HG02642 (cell line): Measurements from ENCODE around the gene AOPEP.
"Not testable (repeated sequence)": the region's sequence is repeated elsewhere in the genome, so short reads cannot be mapped to it uniquely, and the experiment has no call there.

ENCODE experiments used
- ATAC-seq: cut with Tn5 transposase; IDR thresholded peaks from one replicate; pipeline ENCODE4 v1.9.1; 2021; ENCODE audit warnings: mild to moderate bottlenecking; ENCODE audit not compliant: unreplicated experiment, poor library complexity

The AOPEP gene

DNA sequence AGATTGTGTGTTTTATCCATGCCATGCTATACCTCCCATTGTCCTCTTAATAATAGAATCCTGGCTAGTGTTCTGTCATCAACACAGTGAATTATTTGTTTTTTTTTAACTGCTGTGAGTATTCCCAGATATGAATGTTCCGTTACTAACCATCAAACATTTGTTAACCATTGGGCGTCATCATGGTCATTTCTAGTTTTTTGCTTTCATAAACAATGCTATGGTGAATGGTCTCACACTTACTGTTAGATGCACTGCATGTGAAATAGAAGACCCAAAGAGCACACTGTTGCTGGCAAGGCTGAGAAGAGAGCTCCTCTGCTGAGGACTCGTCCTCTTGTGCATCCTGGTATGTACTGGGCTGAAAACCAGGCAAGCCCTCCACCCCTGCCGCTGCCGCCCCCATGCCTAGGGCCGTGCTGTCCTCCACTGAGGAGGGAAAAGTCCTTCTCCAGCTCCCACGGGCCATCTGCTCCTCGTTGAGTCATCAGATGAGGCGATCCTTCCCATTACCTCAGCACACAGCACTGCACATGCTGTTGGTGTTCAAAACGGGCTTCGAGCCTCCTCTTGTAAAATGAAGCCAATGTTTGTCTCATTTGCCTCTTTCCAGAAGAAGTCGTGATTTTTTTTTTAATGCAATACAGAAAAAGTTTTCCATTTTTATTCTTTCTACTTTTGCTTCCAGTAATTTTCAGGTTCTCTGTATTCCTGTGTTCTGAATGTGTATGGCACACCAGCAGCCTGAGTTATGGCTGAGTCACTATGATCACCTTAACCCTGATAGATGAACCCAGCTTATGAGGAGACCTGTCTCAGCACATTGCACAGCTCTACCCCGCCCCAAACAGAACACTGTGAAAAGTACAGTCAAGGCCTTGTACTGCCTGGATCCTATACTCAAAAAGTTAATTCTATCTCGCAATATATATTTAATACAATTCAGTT lies 219.0 kb downstream of the AOPEP start:
- no peak for ATAC-seq

DNA sequence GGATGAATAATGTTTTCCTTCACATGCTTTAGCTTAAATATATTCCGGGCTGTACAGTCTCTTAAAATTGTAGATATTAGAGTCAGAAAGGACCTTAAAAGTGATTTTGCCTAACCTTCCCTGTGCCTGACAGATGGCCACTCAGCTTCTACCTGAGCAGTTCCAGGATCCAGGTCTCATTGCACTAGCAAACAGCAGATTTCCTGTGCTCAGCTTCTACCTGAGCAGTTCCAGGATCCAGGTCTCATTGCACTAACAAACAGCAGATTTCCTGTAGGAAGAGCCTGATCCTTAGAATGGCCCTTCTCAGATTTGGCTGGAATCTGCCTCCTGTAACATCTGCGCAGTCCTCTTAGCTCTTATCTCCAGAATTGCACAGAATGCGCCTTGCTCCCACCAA lies 219.8 kb downstream of the AOPEP start:
- ATAC-seq = no peak

DNA sequence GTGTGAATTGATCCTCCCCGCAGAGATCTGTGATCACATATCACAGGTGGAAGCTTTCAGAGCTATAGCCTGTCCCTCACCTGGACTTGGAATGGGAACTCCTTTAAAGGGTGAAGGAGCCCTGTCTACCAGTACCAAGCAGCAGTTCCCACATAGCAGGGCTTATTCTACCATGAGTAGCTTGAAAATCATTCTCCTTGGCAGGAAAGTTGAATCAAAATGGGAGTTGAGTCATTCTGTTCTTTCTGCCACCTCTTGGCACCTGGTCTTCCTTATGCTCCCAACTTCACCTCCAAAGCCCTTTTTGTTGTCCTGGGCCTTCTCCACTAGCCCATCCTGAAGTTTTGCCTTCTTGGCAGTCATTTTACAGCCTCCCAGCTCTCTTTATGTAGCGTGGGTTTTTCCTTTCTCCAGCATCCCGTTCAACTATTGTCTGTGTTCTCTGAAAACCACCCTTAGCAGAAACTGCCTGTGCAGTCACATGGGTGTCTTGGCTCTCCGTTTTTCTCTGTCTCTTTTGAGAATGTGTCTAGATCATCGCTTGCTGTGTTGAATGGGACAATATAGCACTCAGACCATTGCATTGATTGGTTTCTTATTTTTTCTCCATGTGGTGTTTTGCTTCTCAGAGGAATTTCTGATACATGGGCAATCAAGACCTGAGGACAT lies 222.2 kb downstream of the AOPEP start:
- no peak for ATAC-seq

DNA sequence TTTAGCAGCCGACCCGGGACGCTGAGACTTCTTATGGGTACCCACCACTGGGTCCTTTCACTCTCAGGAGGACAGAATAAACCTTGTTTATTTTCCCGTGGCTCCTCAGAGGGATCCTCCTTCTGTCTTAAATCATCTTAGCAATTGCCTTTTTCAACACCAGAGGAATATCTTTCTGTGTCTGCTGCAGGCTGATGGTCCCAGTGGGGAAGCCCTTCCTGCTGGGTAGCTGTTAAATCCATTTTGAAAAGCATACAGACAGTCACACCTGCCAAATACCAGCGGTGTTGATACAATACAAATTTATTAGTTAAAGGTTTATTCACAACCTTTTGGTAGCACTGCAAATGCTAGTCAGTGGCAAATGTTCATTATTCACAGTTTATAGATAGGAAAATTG lies 222.9 kb downstream of the AOPEP start:
- no peak for ATAC-seq

DNA sequence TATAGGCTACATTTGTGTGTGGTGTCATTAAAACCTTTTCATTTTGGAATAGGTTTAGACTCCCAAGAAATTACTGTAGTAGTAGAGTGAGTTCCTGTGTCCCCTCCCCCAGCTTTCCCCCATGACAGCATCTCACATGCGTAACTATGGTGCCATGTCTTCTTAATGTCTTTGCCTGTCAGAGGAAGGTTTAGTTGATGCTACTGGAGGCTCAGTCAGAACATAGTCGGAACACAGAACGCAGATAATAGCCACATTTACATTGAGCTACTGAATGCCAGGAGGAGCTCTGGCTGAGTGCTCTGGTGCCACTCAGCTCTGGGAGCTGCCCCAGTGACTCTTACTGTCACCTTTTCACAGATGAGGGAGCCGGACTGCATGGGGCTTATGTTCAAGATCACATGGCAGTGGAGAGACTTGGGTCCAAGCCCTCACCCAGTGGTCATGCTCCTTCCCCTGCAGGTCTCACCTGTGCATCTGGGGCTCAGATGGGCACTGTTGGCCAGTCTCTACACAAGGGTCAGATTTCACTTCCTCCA lies 223.6 kb downstream of the AOPEP start:
- no peak for ATAC-seq

DNA sequence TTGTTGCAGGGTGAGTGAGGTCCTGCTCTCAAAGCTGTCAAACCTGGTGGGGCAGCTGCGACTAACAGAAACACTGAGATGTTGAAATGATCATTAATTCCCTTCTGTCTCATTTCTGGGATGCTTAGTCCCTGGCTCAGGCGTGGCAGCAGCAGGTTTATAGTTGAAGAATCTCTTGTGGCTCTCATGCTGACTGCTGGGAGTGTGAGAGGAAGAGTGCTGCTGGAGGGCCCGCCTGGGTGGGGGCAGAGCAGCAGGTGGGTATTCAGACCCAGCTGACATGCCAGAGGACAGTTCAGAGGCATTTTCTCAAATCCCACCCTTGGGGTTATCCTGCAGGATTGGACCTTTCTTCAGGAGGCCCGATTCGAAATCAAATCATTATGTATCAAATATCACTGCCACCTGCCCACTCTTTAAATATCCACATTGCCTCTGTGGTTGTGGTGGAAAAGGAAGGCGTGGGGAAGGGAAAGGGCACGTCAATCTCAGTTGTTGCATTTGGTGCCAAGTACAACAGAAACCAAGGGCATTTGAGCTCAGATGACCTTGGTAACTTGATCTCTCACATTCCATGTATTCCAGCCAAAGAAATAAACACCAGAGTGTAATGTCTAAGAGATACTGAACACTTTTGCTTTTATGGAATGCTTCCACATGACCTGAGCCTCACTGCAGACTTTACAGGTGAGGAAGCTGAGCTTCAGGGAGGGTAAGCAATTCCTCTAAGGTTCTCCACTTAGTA lies 224.3 kb downstream of the AOPEP start:
- no peak for ATAC-seq

DNA sequence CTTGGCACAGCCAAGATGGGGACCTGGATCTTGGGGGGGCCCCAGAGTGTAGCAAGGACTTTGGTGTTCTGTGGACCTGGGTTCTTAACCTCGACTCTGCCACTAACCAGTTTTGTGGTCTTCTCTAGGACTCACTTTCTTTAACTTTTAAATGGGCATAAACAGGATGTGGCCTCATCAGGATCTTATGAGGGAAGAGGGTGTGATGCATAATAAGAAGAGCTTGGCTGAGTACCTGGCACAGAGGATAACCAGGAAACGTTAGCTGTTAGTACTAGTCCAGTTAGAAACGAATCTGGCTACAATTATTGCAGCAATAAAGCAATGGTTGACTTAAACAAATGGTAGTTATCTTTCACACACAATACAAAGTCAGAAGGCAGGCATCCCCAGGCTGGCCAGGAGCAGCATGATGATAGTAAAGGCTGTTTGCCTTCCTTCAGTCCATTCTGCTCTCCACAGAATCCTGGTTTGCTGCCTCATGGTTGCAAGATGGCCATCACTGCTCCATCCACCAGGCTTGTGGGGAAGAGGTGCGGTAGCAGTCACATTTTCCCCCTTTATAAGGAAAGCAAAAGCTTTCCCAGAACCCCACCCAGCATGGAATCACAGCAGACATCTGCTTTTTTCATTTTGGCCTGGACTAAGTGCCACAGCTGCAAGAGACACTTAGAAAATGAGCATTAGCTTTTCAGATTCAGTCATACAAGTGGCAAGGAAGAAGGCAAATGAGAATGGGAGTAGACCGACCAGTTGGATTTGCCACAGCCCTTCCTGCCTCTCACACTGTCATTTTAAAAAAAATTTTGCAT lies 225.0 kb downstream of the AOPEP start:
- ATAC-seq = no peak

DNA sequence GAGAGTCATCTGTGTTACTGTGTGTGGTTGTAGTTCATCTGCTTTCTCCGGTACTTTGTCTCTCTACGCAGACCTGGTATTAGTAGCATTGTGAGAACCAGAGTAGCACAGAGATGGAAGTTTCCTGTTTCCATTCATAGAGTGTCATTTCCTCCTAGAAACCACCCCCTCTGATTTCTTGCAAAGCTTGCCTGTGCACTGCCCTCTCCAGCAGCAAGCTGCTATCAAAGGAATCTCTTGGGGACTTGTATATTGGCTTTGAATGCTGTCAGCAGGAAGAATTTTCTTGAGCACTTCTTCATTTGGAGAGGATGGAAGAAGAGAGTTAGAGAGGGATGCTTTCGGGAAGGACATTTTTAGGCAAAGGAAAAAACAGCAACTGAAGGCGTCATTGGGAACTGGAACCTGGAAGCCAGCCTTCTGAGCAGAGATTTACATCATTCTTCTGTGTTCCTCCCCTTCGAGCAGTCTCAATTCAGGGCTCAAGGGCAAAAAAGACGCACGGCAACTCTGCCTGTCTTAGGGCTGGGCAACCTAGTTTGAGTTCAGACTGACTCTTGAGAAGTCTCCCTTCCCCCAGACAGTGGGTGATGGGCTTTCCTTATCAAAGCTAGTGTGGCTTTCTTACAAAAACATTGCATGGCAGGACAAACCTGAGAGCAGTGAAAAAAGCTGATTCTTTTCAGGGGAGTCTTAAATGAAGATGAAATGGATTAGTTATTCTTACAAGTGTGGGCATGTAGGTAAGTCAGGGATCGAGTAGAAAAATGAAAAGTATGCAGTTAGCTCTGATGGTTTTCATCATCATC lies 226.3 kb downstream of the AOPEP start:
- peak; percentile 70 for ATAC-seq

DNA sequence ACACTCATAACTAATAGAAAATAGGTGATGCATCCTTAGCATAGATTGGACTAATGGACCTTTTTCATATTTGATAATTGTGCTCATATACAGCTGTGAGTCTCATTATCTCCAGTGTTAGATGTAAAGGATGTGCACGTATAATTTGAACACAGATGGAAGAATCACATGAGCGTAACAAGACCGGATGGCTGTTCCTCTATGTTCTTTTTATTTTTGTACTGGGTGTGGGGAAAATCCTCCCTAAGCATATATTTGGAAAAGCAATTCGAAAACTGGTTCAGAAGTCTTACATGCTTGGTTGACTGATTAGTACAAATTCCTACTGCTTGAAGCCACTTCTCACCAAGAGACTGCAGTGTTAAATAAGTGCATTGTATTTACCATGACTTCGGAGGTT lies 230.2 kb downstream of the AOPEP start:
- ATAC-seq = no peak

DNA sequence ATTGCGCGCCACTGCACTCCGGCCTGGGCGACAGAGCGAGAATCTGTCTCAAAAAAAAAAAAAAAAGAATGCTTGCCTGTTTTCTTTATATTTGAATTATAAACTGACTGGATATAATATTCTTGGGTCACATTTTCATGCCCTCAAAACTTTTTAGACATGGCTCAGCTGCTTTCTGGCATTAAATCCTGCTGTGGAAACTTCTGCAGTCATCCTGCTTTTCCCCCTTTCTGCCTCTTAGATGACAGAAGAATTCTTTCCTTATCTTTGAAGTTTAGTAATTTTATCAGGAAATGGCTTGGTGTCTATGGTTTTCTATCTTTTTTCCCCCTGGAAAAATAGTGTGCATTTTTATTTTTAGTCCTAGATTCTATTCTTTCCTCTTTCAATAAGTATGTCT lies 234.5 kb downstream of the AOPEP start:
- no peak for ATAC-seq

DNA sequence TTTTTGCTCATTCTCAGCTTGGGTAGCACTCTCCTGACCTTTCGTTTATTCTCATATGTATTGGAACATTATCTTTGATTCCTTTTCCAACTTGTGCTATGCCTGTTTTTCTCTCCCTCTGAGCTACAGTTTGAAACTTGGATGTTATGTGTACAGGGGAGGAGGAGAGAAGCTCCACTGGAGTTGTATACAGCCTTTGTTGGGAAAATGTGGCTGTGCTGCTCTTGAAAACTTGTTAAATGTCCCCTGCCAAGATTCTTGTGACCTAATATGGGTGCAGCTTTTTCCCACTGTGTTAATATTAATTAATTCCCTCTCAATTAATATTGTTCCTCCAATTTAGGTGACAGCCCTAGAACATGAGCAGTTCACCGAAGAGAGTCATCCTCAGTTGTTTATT lies 235.4 kb downstream of the AOPEP start:
- ATAC-seq = no peak

DNA sequence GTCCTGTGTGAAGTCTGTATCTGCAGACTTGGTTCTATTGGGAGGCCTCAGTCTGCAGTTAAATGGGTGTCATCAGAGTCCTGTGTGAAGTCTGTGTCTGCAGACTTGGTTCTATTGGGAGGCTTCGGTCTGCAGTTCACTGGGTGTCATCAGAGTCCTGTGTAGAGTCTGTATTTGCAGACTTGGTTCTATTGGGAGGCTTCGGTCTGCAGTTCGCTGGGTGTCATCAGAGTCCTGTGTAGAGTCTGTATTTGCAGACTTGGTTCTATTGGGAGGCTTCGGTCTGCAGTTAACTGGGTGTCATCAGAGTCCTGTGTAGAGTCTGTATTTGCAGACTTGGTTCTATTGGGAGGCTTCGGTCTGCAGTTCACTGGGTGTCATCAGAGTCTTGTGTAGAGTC lies 239.1 kb downstream of the AOPEP start:
- not testable (repeated sequence) for ATAC-seq

DNA sequence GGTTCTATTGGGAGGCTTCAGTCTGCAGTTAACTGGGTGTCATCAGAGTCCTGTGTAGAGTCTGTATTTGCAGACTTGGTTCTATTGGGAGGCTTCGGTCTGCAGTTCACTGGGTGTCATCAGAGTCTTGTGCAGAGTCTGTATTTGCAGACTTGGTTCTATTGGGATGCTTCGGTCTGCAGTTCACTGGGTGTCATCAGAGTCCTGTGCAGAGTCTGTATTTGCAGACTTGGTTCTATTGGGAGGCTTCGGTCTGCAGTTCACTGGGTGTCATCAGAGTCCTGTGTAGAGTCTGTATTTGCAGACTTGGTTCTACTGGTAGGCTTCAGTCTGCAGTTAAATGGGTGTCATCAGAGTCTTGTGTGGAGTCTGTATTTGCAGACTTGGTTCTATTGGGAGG lies 239.5 kb downstream of the AOPEP start:
- ATAC-seq = not testable (repeated sequence)

DNA sequence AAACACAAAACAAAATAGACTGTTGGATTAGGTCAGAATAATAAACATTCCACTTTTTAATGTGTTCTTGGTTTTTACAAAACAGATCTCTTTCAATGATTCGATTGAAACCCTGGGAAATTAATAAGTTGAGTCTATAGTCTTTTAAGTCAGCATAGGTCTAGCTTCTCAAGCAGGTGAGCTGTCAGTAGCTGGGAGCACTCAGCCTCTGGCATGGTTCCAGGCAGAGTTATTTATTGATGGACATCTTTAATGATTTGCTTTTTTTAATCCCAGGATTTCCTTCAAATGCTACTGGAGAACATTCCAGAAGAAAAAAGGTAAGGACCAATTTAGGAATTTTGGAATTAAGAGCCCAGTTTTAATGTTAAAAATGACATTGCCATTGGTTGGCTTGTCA lies 241.0 kb downstream of the AOPEP start:
- ATAC-seq = no peak

DNA sequence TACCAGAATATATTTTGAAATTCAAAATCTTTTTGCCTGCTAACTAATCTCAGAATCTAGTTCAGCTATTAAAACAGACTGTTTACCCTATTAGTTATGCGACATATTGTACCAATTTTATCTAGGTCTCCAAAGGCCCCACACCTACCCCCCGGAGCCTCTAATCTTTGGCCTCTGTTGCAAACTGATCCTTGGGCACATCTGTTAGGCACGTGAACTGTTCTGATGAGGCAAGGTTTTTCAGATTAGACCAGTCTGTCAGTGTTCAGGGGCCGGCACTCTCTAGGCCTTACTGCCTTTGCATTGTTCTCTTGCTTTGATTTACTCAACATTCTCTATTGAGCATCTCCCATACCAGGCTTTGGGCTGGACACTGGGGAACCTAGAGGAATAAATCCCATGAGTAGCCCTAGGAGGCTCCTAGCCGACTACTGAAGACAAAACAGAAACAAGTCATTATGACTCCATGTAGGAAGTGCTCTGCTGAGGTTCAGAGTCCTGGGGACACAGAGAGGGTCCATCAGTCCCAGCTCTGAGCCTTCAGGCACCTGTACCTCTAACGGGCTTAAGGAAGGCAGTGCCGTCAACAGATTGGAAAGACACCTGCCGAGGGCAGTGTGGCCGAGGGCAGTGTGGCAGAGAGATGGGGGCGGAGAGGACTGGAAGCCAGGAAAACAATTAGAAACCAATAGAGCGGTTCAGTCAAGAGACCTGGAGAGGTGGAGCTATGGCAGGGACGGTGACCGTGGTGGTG lies 245.1 kb downstream of the AOPEP start:
- no peak for ATAC-seq

DNA sequence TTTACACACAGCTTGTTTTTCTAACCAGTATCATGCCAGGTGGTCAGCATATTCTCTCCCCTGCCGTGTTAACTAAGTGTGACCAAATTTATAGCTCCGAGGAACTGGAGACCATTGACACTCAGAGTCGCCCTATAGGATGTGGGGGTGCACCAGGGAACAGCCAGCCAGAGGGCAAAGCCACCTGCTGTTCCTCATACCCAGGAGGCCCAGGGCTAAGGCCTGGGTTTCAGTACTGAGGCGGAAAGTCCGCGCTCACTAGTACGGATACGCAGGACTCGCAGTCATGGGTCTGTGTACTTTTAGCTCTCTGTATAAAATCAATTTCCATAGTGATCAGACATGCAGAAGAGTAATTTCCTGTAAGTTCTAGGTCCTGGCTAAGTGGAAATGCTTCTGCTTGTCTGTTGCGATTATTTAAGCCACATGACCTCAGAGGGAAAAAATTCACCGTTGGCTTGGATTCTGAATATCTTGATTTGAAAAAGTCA lies 247.0 kb downstream of the AOPEP start:
- ATAC-seq = no peak

DNA sequence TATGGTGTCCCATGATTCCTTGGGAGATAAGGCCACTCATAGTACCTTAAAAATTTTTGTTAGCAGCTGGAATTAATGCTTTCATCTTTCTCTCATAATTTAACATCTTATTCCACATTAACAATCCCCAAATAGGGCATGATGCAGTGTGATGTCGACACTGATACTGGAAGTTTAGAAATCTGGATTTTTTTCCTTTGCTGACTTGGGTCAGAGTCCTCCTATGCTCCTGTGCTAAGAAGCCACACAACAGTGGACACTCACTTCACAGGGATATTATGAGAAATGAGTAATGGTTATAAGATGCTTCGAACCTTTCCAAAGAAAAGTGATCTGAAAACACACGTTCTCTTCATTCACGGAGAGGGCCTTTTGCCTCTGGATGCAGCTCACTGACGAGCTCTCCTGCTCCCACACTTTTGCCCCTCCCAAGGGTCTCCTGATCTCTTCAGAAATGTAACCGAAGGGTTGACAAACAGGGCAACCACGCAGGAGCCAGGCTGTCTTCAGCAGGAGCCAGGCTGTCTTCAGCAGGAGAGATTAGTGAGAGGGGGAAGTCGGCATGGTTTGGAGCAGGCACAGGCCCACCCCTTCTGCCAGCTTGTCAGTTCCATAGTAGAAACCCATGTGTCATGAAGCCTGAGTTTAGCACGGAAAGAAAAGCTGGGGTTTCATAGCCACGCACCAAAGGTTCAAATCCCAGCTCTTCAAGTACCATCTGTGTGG lies 247.8 kb downstream of the AOPEP start:
- no peak for ATAC-seq

DNA sequence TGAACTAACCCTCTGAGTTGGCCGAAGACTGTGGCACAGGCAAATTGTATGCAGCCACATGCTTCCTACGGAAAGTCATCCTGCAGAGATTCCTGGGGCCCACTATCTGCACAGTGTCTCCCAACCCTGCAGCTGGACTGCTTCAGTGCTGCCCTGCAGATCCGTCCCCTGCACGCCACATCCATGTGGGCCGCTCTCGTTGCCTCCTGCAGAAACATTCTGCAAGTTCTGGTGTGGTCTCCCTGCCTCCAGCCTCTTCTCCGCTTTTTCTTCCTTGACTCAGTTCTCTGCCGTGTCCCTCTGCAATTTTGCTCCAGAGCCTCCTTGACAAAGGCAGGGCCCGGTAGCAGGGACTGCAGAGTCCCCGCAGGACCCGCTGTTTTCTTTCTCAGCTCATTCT lies 249.0 kb downstream of the AOPEP start:
- no peak for ATAC-seq
